ENCODE results near the gene WNK2.

Gene WNK2

DNA sequence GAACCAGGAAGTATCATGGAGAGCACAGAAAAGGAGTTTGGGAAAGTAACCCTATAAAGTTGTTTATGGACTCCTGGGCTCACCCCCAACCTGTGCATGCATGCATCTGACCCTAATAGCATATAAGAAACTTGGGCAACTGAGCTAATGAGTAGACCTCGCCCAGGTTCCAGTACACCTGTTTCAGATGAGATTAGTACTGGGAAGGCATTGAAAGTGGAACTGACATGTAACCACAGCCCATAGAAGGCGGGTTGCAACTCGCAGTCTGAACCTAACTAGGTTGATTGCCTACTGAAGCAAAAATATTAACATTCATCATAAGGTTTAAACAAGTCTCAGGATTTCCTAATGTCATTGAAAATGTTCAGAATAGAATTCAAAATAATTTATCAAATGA, 87.0 kb downstream of the WNK2 start:
- no peak for DNase-seq (ENCODE audit: insufficient read length, low spot score)
- TF ChIP-seq, protein P1, sequence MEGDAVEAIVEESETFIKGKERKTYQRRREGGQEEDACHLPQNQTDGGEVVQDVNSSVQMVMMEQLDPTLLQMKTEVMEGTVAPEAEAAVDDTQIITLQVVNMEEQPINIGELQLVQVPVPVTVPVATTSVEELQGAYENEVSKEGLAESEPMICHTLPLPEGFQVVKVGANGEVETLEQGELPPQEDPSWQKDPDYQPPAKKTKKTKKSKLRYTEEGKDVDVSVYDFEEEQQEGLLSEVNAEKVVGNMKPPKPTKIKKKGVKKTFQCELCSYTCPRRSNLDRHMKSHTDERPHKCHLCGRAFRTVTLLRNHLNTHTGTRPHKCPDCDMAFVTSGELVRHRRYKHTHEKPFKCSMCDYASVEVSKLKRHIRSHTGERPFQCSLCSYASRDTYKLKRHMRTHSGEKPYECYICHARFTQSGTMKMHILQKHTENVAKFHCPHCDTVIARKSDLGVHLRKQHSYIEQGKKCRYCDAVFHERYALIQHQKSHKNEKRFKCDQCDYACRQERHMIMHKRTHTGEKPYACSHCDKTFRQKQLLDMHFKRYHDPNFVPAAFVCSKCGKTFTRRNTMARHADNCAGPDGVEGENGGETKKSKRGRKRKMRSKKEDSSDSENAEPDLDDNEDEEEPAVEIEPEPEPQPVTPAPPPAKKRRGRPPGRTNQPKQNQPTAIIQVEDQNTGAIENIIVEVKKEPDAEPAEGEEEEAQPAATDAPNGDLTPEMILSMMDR (IDR thresholded peaks at IDR 0.05; ENCODE audit: insufficient read depth, missing control alignments), result no peak
- no peak for FAIRE-seq

DNA sequence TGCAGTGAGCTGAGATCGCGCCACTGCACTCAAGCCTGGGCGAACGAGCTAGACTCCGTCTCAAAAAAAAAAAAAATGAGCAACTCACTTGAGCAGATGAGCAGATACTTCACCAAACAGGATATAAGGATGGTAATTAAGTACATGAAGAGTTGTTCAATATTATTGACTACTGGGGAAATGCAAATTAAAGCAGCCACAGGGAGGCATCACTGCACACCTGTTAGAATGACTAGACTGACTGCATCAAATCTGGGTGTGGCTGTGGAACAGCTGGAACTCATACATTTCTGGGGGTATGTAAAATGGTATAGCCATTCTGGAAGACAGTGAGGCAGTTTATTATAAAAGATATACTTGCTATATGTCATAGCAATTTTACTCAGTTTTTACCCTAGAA, 93.0 kb downstream of the WNK2 start:
- FAIRE-seq (no peak), DNase-seq (ENCODE audit: insufficient read length, low spot score) (no peak)
- TF ChIP-seq, protein P1 (IDR thresholded peaks at IDR 0.05; ENCODE audit: insufficient read depth, missing control alignments), result no peak

DNA sequence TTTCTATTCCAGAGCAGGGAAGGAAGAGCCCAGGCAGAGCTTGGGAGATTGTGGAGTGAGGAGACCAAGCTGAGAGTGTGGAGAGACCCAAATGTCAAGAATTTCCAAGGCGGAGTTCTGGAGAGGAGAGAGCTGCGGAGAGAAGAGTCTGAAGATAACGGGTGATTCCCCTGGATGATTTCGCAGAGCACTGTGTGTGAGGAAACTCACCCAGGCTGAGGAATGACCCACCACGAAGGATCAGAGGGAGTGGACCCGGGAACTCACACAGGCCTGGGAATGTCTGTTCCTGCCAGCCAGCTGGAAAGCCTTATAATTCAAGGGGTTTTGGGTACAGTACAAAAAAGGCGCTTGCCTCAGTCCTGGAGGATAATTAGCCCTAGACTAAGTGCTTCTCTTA, 94.2 kb downstream of the WNK2 start:
- FAIRE-seq, result no peak
- TF ChIP-seq, protein P1 (IDR thresholded peaks at IDR 0.05; ENCODE audit: insufficient read depth, missing control alignments), result no peak
- DNase-seq (ENCODE audit: insufficient read length, low spot score), result no peak

DNA sequence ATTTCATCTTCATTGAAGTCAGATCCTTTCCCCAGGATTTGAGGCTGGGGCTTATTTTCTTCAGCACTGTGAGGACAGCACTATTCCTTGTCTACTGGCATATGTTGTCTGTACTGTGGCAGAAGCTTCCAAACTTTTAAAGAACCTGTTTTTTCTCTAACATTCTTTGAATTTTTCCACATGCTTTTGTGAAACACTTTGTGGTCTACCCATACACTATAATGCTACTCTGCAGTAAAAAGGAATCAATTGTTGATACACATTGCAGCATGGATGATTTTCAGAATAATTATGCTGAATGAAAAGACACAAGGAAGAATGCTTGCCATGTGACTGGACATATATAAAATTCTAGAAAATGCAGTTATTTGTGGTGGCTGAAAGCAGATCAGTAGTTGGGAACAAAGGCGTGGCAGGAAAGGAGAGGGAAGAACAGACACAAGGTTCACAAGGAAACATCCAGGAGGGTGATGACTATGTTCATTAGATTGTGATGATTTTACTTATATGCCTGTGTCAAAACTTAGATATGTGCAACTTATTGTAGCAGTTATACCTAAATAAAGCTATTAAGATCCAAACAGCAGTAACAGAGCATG, 96.8 kb downstream of the WNK2 start:
- no peak for FAIRE-seq
- no peak for DNase-seq (ENCODE audit: insufficient read length, low spot score)
- TF ChIP-seq, protein P1 (IDR thresholded peaks at IDR 0.05; ENCODE audit: insufficient read depth, missing control alignments), result no peak

DNA sequence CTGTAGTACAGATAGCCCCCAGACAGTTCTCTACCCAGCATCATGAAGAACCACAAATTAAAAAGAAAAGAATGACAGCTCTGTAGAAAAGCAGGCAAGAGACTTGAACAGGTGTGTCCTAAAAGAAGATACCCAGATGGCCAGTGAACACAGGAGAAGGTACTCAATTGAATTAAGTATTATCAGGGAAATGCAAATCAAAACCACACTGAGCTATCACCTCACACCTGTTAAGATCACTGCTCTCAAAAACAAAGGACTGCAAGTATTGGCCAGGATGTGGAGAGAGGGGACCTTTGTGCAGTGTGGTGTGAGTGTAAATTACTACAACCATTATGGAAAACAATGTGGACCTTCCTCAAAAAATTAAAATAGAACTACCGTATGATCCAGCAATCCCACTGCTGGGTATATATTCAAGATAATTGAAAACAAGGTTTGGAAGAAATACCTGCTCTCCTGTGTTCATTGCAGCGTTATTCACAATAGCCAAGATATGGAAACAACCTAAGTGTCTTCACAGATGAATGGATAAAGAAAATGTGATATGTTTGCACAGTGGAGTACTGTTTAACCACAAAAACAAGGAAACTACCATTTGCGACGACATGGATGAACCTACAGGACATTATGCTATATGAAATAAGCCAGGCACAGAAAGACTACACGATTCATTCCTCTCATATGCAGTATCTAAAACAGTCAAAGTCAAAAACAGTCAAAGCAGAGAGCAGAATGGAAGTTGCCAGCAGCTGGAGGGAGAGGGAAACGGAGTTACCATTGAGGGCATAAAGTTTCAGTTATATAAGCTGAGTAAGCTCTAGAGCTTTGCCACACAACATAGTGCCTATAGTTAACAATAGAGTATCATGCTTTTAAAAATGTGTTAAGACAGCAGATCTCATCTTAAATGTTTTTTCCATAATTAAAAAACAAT, 102.6 kb downstream of the WNK2 start:
- DNase-seq (ENCODE audit: insufficient read length, low spot score) (no peak), FAIRE-seq (no peak)
- TF ChIP-seq, protein P1 (IDR thresholded peaks at IDR 0.05; ENCODE audit: insufficient read depth, missing control alignments), result no peak

DNA sequence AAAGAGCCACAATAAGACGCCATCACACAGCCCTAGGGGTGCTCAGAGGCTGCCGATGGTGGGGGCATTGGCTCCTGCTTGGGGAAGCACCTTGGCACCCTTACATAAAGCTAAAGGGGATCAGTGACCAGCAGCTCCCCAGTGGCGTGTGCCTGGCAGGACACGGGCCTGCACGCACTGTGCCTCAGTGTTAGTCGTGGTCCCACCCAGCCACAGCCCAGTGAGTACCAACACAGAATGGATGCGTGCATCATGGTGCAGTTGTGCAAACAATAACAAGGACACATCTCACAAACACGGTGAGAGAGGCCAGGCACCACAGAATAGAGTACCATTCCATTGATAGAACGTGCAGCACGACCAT, 103.2 kb downstream of the WNK2 start:
- TF ChIP-seq, protein P1 (IDR thresholded peaks at IDR 0.05; ENCODE audit: insufficient read depth, missing control alignments), result no peak
- FAIRE-seq, result no peak
- DNase-seq (ENCODE audit: insufficient read length, low spot score), result no peak

DNA sequence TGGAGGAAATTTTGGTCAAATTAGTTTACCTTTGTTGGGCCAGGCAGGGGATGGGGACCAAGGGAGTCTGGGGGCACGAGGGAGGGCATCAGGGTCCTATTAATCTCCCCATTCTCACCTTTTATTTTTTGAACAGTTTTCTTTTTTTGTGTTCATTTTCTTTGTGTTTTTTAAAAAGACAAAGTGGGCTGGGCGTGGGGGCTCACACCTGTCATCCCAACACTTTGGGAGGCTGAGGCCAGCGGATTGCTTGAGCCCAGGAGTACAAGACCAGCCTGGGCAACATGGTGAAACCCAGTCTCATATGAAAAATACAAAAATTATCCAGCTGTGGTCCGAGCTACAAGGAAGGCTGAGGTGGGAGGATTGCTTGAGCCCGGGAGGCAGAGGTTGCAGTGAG, 103.7 kb downstream of the WNK2 start:
- no peak for FAIRE-seq
- TF ChIP-seq, protein P1 (IDR thresholded peaks at IDR 0.05; ENCODE audit: insufficient read depth, missing control alignments), result no peak
- no peak for DNase-seq (ENCODE audit: insufficient read length, low spot score)
